ENCODE results near the gene PEF1. TPM values are rescaled to one million over a fixed set of nuclear protein-coding genes. Genes with fewer than 3 reads are reported as not detected.
A peak's percentile ranks its signal among the peaks of the same experiment; 100 is the strongest.

The PEF1 gene
- total and polyA plus RNA-seq, 2 experiments from 2014 or later = 71.3 to 97.5 TPM

GRCh38 chr1:31618916-31619846 is 25.5 kb downstream of the PEF1 start:
- Histone ChIP-seq H3K9ac (no peak overlapping the region), H3K36me3 (ENCODE audit: low read depth) (no peaks in the 10 kb centered on the region), H3K9me2 (ENCODE audit: insufficient read depth) (no peaks in the 10 kb centered on the region), H4K20me1 (ENCODE audit: insufficient read depth) (no peaks in the 10 kb centered on the region), H2AFZ (no peak overlapping the region), H3K9me3 (ENCODE audit: low read depth) (no peaks in the 10 kb centered on the region), H3K27me3 (replicated peaks; ENCODE audit: insufficient read depth) (no peaks in the 10 kb centered on the region), H3K4me1 (ENCODE audit: insufficient read depth) (no peaks in the 10 kb centered on the region), H3K79me2 (ENCODE audit: insufficient read depth) (no peaks in the 10 kb centered on the region), H3F3A (ENCODE audit: insufficient read depth) (no peaks in the 10 kb centered on the region), H3K27ac (no peak overlapping the region), H3K4me2 (ENCODE audit: unreplicated experiment) (no peak overlapping the region), H3K4me3 (no peak overlapping the region)
- DNase-seq = no peak
- no peak for TF ChIP-seq EZH2 (IDR thresholded peaks at IDR 0.05; ENCODE audit: insufficient read depth, poor library complexity, severe bottlenecking)
- no peak for TF ChIP-seq EZH2phosphoT487 (IDR thresholded peaks at IDR 0.05; ENCODE audit: insufficient read depth, low read depth)
- in situ Hi-C loops (cut with MboI) = no loop called here
- 80 to 88% methylated on average over 22 of the region's 23 CpGs for WGBS, 2 experiments (ENCODE audit: low coverage in 1 of 2, low lambda C conversion rate in 2 of 2, missing lambda C conversion rate in 2 of 2)

GRCh38 chr1:31617916-31618746 is 26.5 kb downstream of the PEF1 start:
- no peaks in the 10 kb centered on the region for H4K20me1 ChIP-seq (ENCODE audit: insufficient read depth)
- H3K79me2 ChIP-seq (ENCODE audit: insufficient read depth) = no peaks in the 10 kb centered on the region
- H2AFZ ChIP-seq = peak overlapping the region; percentile 64; the same call in 1 of the 2 replicates
- peak; percentile 70 for DNase-seq
- no peak overlapping the region for H3K27ac ChIP-seq
- no peaks in the 10 kb centered on the region for H3F3A ChIP-seq (ENCODE audit: insufficient read depth)
- H3K27me3 ChIP-seq (replicated peaks; ENCODE audit: insufficient read depth) = no peaks in the 10 kb centered on the region
- TF ChIP-seq EZH2phosphoT487 (IDR thresholded peaks at IDR 0.05; ENCODE audit: insufficient read depth, low read depth) (no peak), EZH2 (IDR thresholded peaks at IDR 0.05; ENCODE audit: insufficient read depth, poor library complexity, severe bottlenecking) (no peak)
- H3K9me2 ChIP-seq (ENCODE audit: insufficient read depth) = no peaks in the 10 kb centered on the region
- peak overlapping the region; percentile 95 for H3K4me2 ChIP-seq (ENCODE audit: unreplicated experiment)
- no peaks in the 10 kb centered on the region for H3K9me3 ChIP-seq (ENCODE audit: low read depth)
- in situ Hi-C loops (cut with MboI) = no loop called here
- no peaks in the 10 kb centered on the region for H3K36me3 ChIP-seq (ENCODE audit: low read depth)
- H3K4me1 ChIP-seq (ENCODE audit: insufficient read depth) = no peaks in the 10 kb centered on the region
- H3K9ac ChIP-seq = peak overlapping the region; percentile 15; the same call in 1 of the 2 replicates
- peak overlapping the region; percentile 72 for H3K4me3 ChIP-seq
- 10 to 23% methylated on average over 24 to 55 of the region's 56 CpGs for WGBS, 2 experiments (ENCODE audit: low coverage in 1 of 2, low lambda C conversion rate in 2 of 2, missing lambda C conversion rate in 2 of 2)

GRCh38 chr1:31617218-31617915 is 27.3 kb downstream of the PEF1 start, which contains the start of gene HCRTR1:
TSS of gene HCRTR1 (plus strand) at chr1:31617689. CDS start at chr1:31619193, 1,504 bp downstream.
- WGBS, 2 experiments (ENCODE audit: low coverage in 1 of 2, low lambda C conversion rate in 2 of 2, missing lambda C conversion rate in 2 of 2) = 13 to 16% methylated on average over 31 to 38 of the region's 48 CpGs
- no peak for TF ChIP-seq EZH2phosphoT487 (IDR thresholded peaks at IDR 0.05; ENCODE audit: insufficient read depth, low read depth)
- peak within 1 kb of the TSS; percentile 72 for H3K4me3 ChIP-seq
- no peaks in the 10 kb centered on the region for H3K4me1 ChIP-seq (ENCODE audit: insufficient read depth)
- peak within 1 kb of the TSS; percentile 15; the same call in 1 of the 2 replicates for H3K9ac ChIP-seq
- no peaks in the 10 kb centered on the region for H3K36me3 ChIP-seq (ENCODE audit: low read depth)
- in situ Hi-C loops (cut with MboI) = no loop called here
- H3F3A ChIP-seq (ENCODE audit: insufficient read depth) = no peaks in the 10 kb centered on the region
- H3K27me3 ChIP-seq (replicated peaks; ENCODE audit: insufficient read depth) = no peaks in the 10 kb centered on the region
- peak within 1 kb of the TSS; percentile 95 for H3K4me2 ChIP-seq (ENCODE audit: unreplicated experiment)
- peak within 1 kb of the TSS; percentile 64; the same call in 1 of the 2 replicates for H2AFZ ChIP-seq
- H4K20me1 ChIP-seq (ENCODE audit: insufficient read depth) = no peaks in the 10 kb centered on the region
- H3K9me3 ChIP-seq (ENCODE audit: low read depth) = no peaks in the 10 kb centered on the region
- no peaks in the 10 kb centered on the region for H3K9me2 ChIP-seq (ENCODE audit: insufficient read depth)
- no peak for DNase-seq
- H3K27ac ChIP-seq = no peak within 1 kb of the TSS
- H3K79me2 ChIP-seq (ENCODE audit: insufficient read depth) = no peaks in the 10 kb centered on the region

- no peak for DNase-seq
- Histone ChIP-seq H3K27me3 (replicated peaks; ENCODE audit: insufficient read depth) (no peaks in the 10 kb centered on the region), H2AFZ (no peak overlapping the region), H3K9ac (no peak overlapping the region), H3K36me3 (ENCODE audit: low read depth) (no peaks in the 10 kb centered on the region), H3K9me3 (ENCODE audit: low read depth) (no peaks in the 10 kb centered on the region), H3K4me2 (ENCODE audit: unreplicated experiment) (no peak overlapping the region), H3K4me1 (ENCODE audit: insufficient read depth) (no peaks in the 10 kb centered on the region), H3K4me3 (no peak overlapping the region), H3K79me2 (ENCODE audit: insufficient read depth) (no peaks in the 10 kb centered on the region), H3K9me2 (ENCODE audit: insufficient read depth) (no peaks in the 10 kb centered on the region), H4K20me1 (ENCODE audit: insufficient read depth) (no peaks in the 10 kb centered on the region), H3K27ac (no peak overlapping the region), H3F3A (ENCODE audit: insufficient read depth) (no peaks in the 10 kb centered on the region)
- TF ChIP-seq EZH2 (IDR thresholded peaks at IDR 0.05; ENCODE audit: insufficient read depth, poor library complexity, severe bottlenecking) = no peak
- no peak for TF ChIP-seq EZH2phosphoT487 (IDR thresholded peaks at IDR 0.05; ENCODE audit: insufficient read depth, low read depth)
- in situ Hi-C loops (cut with MboI) = no loop called here
- WGBS, 2 experiments (ENCODE audit: low coverage in 1 of 2, low lambda C conversion rate in 2 of 2, missing lambda C conversion rate in 2 of 2) = 65 to 79% methylated on average over 2 of the region's 2 CpGs
Measured at GRCh38 chr1:31615939-31616338, 28.7 kb downstream of the PEF1 start.
